ENCODE results near the gene RNASE13. TPM values are rescaled to one million over a fixed set of nuclear protein-coding genes. Genes with fewer than 3 reads are reported as not detected.

Gene RNASE13
- total RNA-seq, 1 experiment from 2014 or later: not detected

DNA sequence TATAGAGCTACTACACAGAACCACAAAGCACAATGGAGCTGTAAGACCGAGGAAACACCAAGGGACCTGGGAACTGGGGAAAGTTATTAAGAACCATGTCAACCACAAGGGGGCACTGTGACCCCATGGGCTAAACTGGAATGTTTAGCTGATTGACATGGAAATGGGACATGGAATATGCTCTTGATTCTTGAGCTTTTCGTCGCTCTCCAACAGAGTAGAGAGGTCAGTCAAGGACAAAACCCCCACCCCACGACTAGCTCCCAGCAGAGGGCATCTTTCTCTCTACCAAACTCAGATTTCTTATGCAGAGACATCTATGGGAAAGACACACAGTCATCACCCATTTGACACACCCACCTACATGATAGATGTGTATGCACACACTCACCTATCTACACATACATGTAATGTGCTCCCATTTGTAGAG lies 19.8 kb downstream of the RNASE13 start:
- peaks cover 2 to 5% (median 2%) of the 10 kb centered on the region in 3 experiments; a peak in 3 of 7 replicates for H3K36me3 Mint-ChIP-seq (ENCODE audit: insufficient read depth in 1 of 3, low read depth in 3 of 3)
- Histone ChIP-seq H2BK120ac (ENCODE audit: low read depth, low read length, poor library complexity, severe bottlenecking) (no peak overlapping the region), H4K20me1 (ENCODE audit: control insufficient read depth, insufficient read depth, insufficient read length) (no peaks in the 10 kb centered on the region), H3K9ac (ENCODE audit: extremely low read depth, insufficient read length, low read length) (no peak overlapping the region), H3K27me3 (ENCODE audit: insufficient read depth, low read length) (no peaks in the 10 kb centered on the region), H3K4ac (ENCODE audit: low read depth, low read length) (no peak overlapping the region), H3K23ac (ENCODE audit: insufficient read length, low read depth, low read length) (no peak overlapping the region), H3K4me1 (ENCODE audit: insufficient read depth, low read length) (no peaks in the 10 kb centered on the region; the same call in 1 of the 2 replicates), H3K23me2 (ENCODE audit: insufficient read length, low read depth, low read length, poor library complexity, severe bottlenecking) (no peaks in the 10 kb centered on the region), H4K8ac (replicated peaks; ENCODE audit: insufficient read length, low read depth, low read length) (no peak overlapping the region), H2BK15ac (ENCODE audit: low read depth, low read length) (no peak overlapping the region), H3K79me1 (ENCODE audit: insufficient read depth, low read depth, low read length, poor library complexity, severe bottlenecking) (no peaks in the 10 kb centered on the region), H2BK12ac (ENCODE audit: insufficient read length, low read depth, low read length) (no peak overlapping the region), H4K5ac (ENCODE audit: insufficient read length, low read depth, low read length) (no peak overlapping the region), H2AFZ (ENCODE audit: low read length) (no peak overlapping the region), H3T11ph (ENCODE audit: low read length) (no peak overlapping the region), H4K91ac (ENCODE audit: insufficient read length, low read depth, low read length) (no peak overlapping the region), H3K14ac (ENCODE audit: insufficient read depth, low read length) (no peak overlapping the region), H3K18ac (ENCODE audit: insufficient read length, low read depth, low read length) (no peak overlapping the region), H2BK20ac (ENCODE audit: low read depth, low read length, poor library complexity, severe bottlenecking) (no peak overlapping the region), H3K9me3 (ENCODE audit: control insufficient read depth, low read depth, low read length) (no peaks in the 10 kb centered on the region), H3K4me2 (ENCODE audit: insufficient read depth, insufficient read length, low read length) (no peak overlapping the region), H2BK5ac (ENCODE audit: insufficient read length, low read length) (no peak overlapping the region), H2AK5ac (ENCODE audit: insufficient read length, low read length) (no peak overlapping the region), H3K27ac (ENCODE audit: insufficient read length, low read depth, low read length) (no peak overlapping the region), H3K79me2 (ENCODE audit: insufficient read depth, low read length) (no peaks in the 10 kb centered on the region), H3K56ac (ENCODE audit: insufficient read length, low read depth, low read length) (no peak overlapping the region)
- no CpG with 5 or more reads among the region's 4 CpGs for WGBS (ENCODE audit: extremely low coverage, insufficient read length, low lambda C conversion rate)
- H3K4me3 Mint-ChIP-seq: no peak overlapping the region
- H3K27ac Mint-ChIP-seq: peak overlapping the region in 1 of 3 experiments; percentile 57; a peak in 1 of 7 replicates
- TF ChIP-seq, protein P1, sequence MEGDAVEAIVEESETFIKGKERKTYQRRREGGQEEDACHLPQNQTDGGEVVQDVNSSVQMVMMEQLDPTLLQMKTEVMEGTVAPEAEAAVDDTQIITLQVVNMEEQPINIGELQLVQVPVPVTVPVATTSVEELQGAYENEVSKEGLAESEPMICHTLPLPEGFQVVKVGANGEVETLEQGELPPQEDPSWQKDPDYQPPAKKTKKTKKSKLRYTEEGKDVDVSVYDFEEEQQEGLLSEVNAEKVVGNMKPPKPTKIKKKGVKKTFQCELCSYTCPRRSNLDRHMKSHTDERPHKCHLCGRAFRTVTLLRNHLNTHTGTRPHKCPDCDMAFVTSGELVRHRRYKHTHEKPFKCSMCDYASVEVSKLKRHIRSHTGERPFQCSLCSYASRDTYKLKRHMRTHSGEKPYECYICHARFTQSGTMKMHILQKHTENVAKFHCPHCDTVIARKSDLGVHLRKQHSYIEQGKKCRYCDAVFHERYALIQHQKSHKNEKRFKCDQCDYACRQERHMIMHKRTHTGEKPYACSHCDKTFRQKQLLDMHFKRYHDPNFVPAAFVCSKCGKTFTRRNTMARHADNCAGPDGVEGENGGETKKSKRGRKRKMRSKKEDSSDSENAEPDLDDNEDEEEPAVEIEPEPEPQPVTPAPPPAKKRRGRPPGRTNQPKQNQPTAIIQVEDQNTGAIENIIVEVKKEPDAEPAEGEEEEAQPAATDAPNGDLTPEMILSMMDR (conservative IDR thresholded peaks at IDR 0.05): peak; percentile 95
- no peaks in the 10 kb centered on the region for H3K9me3 Mint-ChIP-seq
- peaks cover 7 to 12% of the 10 kb centered on the region in 2 experiments for H3K4me1 Mint-ChIP-seq
- peak; percentile 85 for DNase-seq
- H3K27me3 Mint-ChIP-seq (ENCODE audit: low read depth): peaks cover 9% of the 10 kb centered on the region
